ENCODE measurements around the gene KCNN4.
"Not testable (repeated sequence)": the region's sequence is repeated elsewhere in the genome, so short reads cannot be mapped to it uniquely, and the experiment has no call there.

KCNN4 gene

GRCh38 chr19:43774103-43774939, 6.5 kb downstream of the KCNN4 start:
- peak; percentile 51 for DNase-seq (ENCODE audit: low spot score)

- DNase-seq (ENCODE audit: low spot score) = no peak
These were observed 7.1 kb downstream of the KCNN4 start for GRCh38 chr19:43773725-43774102.

GRCh38 chr19:43769256-43769655, 11.5 kb downstream of the KCNN4 start:
- DNase-seq (ENCODE audit: low spot score) = no peak

- no peak for DNase-seq (ENCODE audit: low spot score)
These were observed 12.3 kb downstream of the KCNN4 start for GRCh38 chr19:43768273-43769050.

GRCh38 chr19:43767818-43768217, 13.0 kb downstream of the KCNN4 start:
- no peak for DNase-seq (ENCODE audit: low spot score)

GRCh38 chr19:43767316-43767715, 13.5 kb downstream of the KCNN4 start:
- DNase-seq (ENCODE audit: low spot score) = no peak

- DNase-seq (ENCODE audit: low spot score) = no peak
These were observed 14.1 kb downstream of the KCNN4 start for GRCh38 chr19:43766755-43767043.

- peak; percentile 24 for DNase-seq (ENCODE audit: low spot score)
These were observed 15.5 kb downstream of the KCNN4 start for GRCh38 chr19:43765109-43765876.

- DNase-seq (ENCODE audit: low spot score) = not testable (repeated sequence)
These were observed 16.1 kb downstream of the KCNN4 start for GRCh38 chr19:43764684-43765083.

- no peak for DNase-seq (ENCODE audit: low spot score)
These were observed 17.3 kb downstream of the KCNN4 start for GRCh38 chr19:43763473-43763939.

- no peak for DNase-seq (ENCODE audit: low spot score)
These were observed 18.0 kb downstream of the KCNN4 start for GRCh38 chr19:43762814-43763213.

GRCh38 chr19:43760941-43761340, 19.8 kb downstream of the KCNN4 start:
- no peak for DNase-seq (ENCODE audit: low spot score)

- DNase-seq (ENCODE audit: low spot score) = no peak
These were observed 21.3 kb downstream of the KCNN4 start for GRCh38 chr19:43759515-43759914.

GRCh38 chr19:43755256-43755801, 25.4 kb downstream of the KCNN4 start:
- DNase-seq (ENCODE audit: low spot score) = peak; percentile 86

GRCh38 chr19:43754503-43755255, 26.1 kb downstream of the KCNN4 start, which contains the start of gene SMG9:
TSS of gene SMG9 (minus strand) at chr19:43754962. CDS start at chr19:43750741, 4,221 bp downstream.
- peak; percentile 98 for DNase-seq (ENCODE audit: low spot score)

- DNase-seq (ENCODE audit: low spot score) = no peak
These were observed 26.6 kb downstream of the KCNN4 start for GRCh38 chr19:43754253-43754502.

GRCh38 chr19:43752287-43752875, 28.4 kb downstream of the KCNN4 start:
- DNase-seq (ENCODE audit: low spot score) = no peak

GRCh38 chr19:43751466-43752220, 29.1 kb downstream of the KCNN4 start:
- no peak for DNase-seq (ENCODE audit: low spot score)

GRCh38 chr19:43749898-43750297, 30.9 kb downstream of the KCNN4 start:
- no peak for DNase-seq (ENCODE audit: low spot score)

- no peak for DNase-seq (ENCODE audit: low spot score)
These were observed 31.6 kb downstream of the KCNN4 start for GRCh38 chr19:43749152-43749551.

GRCh38 chr19:43748685-43749084, 32.1 kb downstream of the KCNN4 start:
- DNase-seq (ENCODE audit: low spot score) = no peak

Measured in Ammon's horn (tissue), 1 donor.